GM19043 (cell line): ENCODE measurements around the gene VIPR2.
"Not testable (repeated sequence)": the region's sequence is repeated elsewhere in the genome, so short reads cannot be mapped to it uniquely, and the experiment has no call there.

Experiments
- ATAC-seq: cut with Tn5 transposase; IDR thresholded peaks from one replicate; pipeline ENCODE4 v1.9.1; 2021; ENCODE audit warnings: low read depth; ENCODE audit not compliant: unreplicated experiment

Gene VIPR2

GRCh38 chr7:159107161-159107892 lies 37.3 kb downstream of the VIPR2 start:
- ATAC-seq, result no peak

- no peak for ATAC-seq
Observed at GRCh38 chr7:159105832-159106811, 38.5 kb downstream of the VIPR2 start.

GRCh38 chr7:159105066-159105780 lies 39.4 kb downstream of the VIPR2 start:
- ATAC-seq, result no peak

GRCh38 chr7:159104188-159104920 lies 40.3 kb downstream of the VIPR2 start:
- ATAC-seq, result no peak

GRCh38 chr7:159103382-159104187 lies 41.1 kb downstream of the VIPR2 start:
- ATAC-seq, result no peak

- ATAC-seq, result no peak
Observed at GRCh38 chr7:159102681-159103381, 41.8 kb downstream of the VIPR2 start.

GRCh38 chr7:159101661-159102091 lies 43.0 kb downstream of the VIPR2 start:
- ATAC-seq, result not testable (repeated sequence)

- ATAC-seq, result not testable (repeated sequence)
Observed at GRCh38 chr7:159101083-159101395, 43.6 kb downstream of the VIPR2 start.

- ATAC-seq, result not testable (repeated sequence)
Observed at GRCh38 chr7:159100281-159101082, 44.2 kb downstream of the VIPR2 start.

- ATAC-seq, result no peak
Observed at GRCh38 chr7:159099711-159100231, 44.9 kb downstream of the VIPR2 start.

- ATAC-seq, result no peak
Observed at GRCh38 chr7:159098811-159099655, 45.6 kb downstream of the VIPR2 start.

GRCh38 chr7:159098424-159098786 lies 46.3 kb downstream of the VIPR2 start:
- no peak for ATAC-seq

- ATAC-seq, result no peak
Observed at GRCh38 chr7:159097661-159098423, 46.8 kb downstream of the VIPR2 start.

GRCh38 chr7:159096736-159097581 lies 47.7 kb downstream of the VIPR2 start:
- no peak for ATAC-seq

GRCh38 chr7:159095979-159096411 lies 48.7 kb downstream of the VIPR2 start:
- no peak for ATAC-seq
